Fibroblast of pulmonary artery (primary cell): ENCODE data around the gene CPSF3.

Experiments
- DNase-seq: peaks from one replicate; pipeline ENCODE4 v3.0.0-alpha.2; 2010; ENCODE audit warnings: low read depth
- H3K4me3 ChIP-seq: replicated peaks from 2 replicates; pipeline ENCODE4 v1.5.1; 2011; ENCODE audit warnings: low read depth, mild to moderate bottlenecking, control low read depth, low read length, moderate library complexity
- CTCF ChIP-seq: IDR thresholded peaks from 2 replicates; pipeline ENCODE4 v1.5.1; 2011; ENCODE audit warnings: mild to moderate bottlenecking, control low read depth, low read length, inconsistent platforms; ENCODE audit errors: missing control alignments

Gene CPSF3

GRCh38 chr2:9380702-9381628 lies 42.5 kb upstream of the CPSF3 start:
- H3K4me3 ChIP-seq: no peak overlapping the region
- no peak for TF ChIP-seq CTCF
- peak; percentile 97 for DNase-seq

GRCh38 chr2:9382604-9383235 lies 40.7 kb upstream of the CPSF3 start:
- no peak for TF ChIP-seq CTCF
- DNase-seq: no peak
- H3K4me3 ChIP-seq: no peak overlapping the region

GRCh38 chr2:9384521-9384920 lies 38.9 kb upstream of the CPSF3 start:
- no peak for TF ChIP-seq CTCF
- H3K4me3 ChIP-seq: no peak overlapping the region
- DNase-seq: no peak

- no peak for TF ChIP-seq CTCF
- H3K4me3 ChIP-seq: no peak overlapping the region
- DNase-seq: no peak
These were observed 37.6 kb upstream of the CPSF3 start for GRCh38 chr2:9385841-9386240.

GRCh38 chr2:9388199-9388681 lies 35.2 kb upstream of the CPSF3 start:
- H3K4me3 ChIP-seq: no peak overlapping the region
- TF ChIP-seq CTCF: no peak
- DNase-seq: no peak

GRCh38 chr2:9388950-9389911 lies 34.2 kb upstream of the CPSF3 start:
- H3K4me3 ChIP-seq: no peak overlapping the region
- TF ChIP-seq CTCF: no peak
- no peak for DNase-seq
